ENCODE data around the gene AKIRIN2. TPM values are rescaled to one million over a fixed set of nuclear protein-coding genes. Genes with fewer than 3 reads are reported as not detected.

The AKIRIN2 gene
- total RNA-seq, 1 donor from 2014 or later: 40.0 TPM

DNA sequence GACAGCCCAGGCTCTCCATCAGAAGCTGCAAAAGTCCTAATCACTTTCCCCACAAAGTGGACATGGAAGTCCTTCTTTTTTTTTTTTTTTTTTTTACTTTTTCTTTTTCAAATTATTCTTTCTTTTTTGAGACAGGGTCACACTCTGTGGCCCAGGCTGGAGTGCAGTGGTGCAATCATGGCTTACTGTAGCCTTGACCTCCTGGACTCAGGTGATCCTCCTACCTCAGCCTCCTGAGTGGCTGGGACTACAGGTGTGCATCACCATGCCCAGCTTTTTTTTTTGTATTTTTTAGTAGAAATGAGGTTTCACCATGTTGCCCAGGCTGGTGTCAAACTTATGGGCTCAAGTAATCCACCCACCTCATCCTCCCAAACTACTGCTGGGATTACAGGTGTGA, 29.0 kb upstream of the AKIRIN2 start:
- no peak for DNase-seq (ENCODE audit: low spot score)
- H3K4me1 Mint-ChIP-seq (ENCODE audit: low read depth): peaks cover 34% of the 10 kb centered on the region

DNA sequence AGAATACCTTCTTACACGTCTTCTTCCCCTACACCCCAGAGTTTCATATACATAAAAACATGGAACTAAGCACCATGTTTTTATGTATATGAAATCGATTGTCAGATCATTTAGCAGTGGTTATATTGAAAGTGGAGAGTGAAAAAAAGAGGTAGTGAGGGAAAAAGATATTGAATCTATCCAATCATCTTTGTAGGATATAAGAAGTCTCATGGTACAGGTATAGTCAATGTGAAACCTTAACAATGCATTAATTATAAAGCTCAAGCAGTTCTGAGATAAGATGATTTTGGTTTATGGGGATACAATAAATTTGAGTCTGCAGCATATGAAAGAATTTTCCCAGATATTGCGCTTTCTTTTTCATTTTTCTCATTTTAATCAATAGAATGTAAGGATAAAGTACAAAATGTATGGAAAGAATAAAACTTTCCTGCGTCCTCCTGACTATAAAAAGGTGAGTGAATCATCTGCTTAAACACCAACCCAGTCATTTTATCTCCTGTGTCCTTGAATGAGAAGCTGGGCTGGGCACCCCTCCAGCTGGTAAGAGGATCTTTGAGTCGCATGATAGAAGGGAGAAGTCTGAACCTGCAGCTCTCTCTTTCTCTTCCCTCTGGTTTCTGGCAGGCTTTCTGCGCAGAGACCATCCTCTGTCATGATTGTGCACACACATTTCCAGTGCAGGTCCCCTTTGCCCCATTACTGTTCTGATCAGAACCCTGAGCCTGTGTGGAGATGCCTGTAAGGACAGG, 28.1 kb upstream of the AKIRIN2 start:
- Mint-ChIP-seq H3K9me3 (ENCODE audit: low read depth) (no peaks in the 10 kb centered on the region), H3K27ac (ENCODE audit: unreplicated experiment) (no peak overlapping the region), H3K4me3 (ENCODE audit: unreplicated experiment) (no peak overlapping the region), H3K36me3 (ENCODE audit: low read depth) (no peaks in the 10 kb centered on the region), H3K4me1 (ENCODE audit: low read depth) (peaks cover 34% of the 10 kb centered on the region), H3K27me3 (ENCODE audit: low read depth) (no peaks in the 10 kb centered on the region)
- TF ChIP-seq, protein P1, sequence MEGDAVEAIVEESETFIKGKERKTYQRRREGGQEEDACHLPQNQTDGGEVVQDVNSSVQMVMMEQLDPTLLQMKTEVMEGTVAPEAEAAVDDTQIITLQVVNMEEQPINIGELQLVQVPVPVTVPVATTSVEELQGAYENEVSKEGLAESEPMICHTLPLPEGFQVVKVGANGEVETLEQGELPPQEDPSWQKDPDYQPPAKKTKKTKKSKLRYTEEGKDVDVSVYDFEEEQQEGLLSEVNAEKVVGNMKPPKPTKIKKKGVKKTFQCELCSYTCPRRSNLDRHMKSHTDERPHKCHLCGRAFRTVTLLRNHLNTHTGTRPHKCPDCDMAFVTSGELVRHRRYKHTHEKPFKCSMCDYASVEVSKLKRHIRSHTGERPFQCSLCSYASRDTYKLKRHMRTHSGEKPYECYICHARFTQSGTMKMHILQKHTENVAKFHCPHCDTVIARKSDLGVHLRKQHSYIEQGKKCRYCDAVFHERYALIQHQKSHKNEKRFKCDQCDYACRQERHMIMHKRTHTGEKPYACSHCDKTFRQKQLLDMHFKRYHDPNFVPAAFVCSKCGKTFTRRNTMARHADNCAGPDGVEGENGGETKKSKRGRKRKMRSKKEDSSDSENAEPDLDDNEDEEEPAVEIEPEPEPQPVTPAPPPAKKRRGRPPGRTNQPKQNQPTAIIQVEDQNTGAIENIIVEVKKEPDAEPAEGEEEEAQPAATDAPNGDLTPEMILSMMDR (IDR thresholded peaks at IDR 0.05): no peak
- no peak for DNase-seq (ENCODE audit: low spot score)

More for the DNA sequence above, 29.0 kb upstream of the AKIRIN2 start:
- Mint-ChIP-seq H3K27me3 (ENCODE audit: low read depth) (no peaks in the 10 kb centered on the region), H3K27ac (ENCODE audit: unreplicated experiment) (no peak overlapping the region), H3K9me3 (ENCODE audit: low read depth) (no peaks in the 10 kb centered on the region), H3K4me3 (ENCODE audit: unreplicated experiment) (no peak overlapping the region), H3K36me3 (ENCODE audit: low read depth) (no peaks in the 10 kb centered on the region)
- TF ChIP-seq, protein P1 (IDR thresholded peaks at IDR 0.05): no peak

DNA sequence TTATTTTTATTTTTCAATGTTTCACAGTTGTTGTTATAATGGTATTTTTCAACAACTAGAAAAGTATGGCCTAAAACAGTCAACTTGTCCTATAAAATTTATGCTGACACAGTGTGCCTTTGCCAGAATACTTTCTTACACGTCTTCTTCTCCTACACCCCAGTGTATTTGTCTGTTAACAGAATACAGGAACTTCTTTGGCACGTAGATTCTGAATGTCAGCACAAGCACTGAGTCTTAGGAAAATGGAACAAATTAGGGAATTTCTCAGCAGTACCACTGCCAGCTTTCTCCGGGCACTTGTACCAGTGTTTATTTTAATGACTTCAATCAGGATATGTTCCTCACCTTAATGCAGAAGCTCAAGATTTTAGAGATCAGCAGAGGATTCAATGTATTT, 26.7 kb upstream of the AKIRIN2 start:
- Mint-ChIP-seq H3K4me3 (ENCODE audit: unreplicated experiment) (no peak overlapping the region), H3K27ac (ENCODE audit: unreplicated experiment) (no peak overlapping the region), H3K27me3 (ENCODE audit: low read depth) (no peaks in the 10 kb centered on the region), H3K36me3 (ENCODE audit: low read depth) (no peaks in the 10 kb centered on the region), H3K9me3 (ENCODE audit: low read depth) (no peaks in the 10 kb centered on the region), H3K4me1 (ENCODE audit: low read depth) (peaks cover 36% of the 10 kb centered on the region)
- no peak for DNase-seq (ENCODE audit: low spot score)
- TF ChIP-seq, protein P1 (IDR thresholded peaks at IDR 0.05): no peak

DNA sequence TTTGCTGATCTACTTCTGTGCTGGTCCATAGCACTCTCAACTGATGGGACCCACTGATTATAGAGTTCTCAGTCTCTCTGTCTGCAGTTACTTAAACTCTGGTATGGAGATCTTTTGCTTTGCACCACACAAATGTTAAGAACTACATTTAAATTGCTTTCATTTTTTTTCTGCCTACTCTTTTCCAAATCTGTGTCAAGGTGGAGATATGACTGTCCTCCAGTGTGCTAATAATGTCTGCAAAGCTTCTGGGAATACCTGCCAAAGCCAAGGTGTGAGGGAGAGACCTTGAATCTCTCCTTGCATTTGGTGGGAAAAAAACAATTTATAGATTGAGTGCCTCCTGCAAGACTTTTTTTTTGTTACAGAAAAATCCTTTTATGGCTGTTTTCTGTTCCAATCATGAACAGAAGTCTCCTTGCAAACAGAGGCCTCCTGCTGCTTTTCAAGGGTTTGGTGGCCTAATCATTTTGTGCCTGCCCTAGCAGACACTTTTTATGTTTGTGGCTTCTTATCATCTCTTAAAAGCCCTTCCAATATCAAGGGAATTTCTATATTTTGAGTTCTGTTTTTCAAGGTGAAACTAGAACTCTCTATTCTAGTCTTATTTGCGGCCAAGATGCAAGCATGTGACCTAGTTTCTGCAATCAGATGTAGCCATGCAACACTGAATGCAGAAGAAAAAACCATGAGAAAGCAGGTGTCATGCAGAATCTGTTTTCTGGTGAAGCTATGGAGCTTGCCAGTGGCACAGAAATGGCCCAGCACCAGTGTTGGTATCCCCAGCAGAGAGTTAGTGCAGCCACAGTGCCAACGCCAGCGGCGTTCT, 23.2 kb upstream of the AKIRIN2 start:
- H3K4me1 Mint-ChIP-seq (ENCODE audit: low read depth): peaks cover 33% of the 10 kb centered on the region
- DNase-seq (ENCODE audit: low spot score): no peak
- no peaks in the 10 kb centered on the region for H3K27me3 Mint-ChIP-seq (ENCODE audit: low read depth)
- no peaks in the 10 kb centered on the region for H3K36me3 Mint-ChIP-seq (ENCODE audit: low read depth)
- no peak overlapping the region for H3K27ac Mint-ChIP-seq (ENCODE audit: unreplicated experiment)
- no peaks in the 10 kb centered on the region for H3K9me3 Mint-ChIP-seq (ENCODE audit: low read depth)
- TF ChIP-seq, protein P1 (IDR thresholded peaks at IDR 0.05): no peak
- H3K4me3 Mint-ChIP-seq (ENCODE audit: unreplicated experiment): no peak overlapping the region
